ENCODE measurements around the gene CCR9. TPM values are rescaled to one million over a fixed set of nuclear protein-coding genes. Genes with fewer than 3 reads are reported as not detected.

The CCR9 gene
- total RNA-seq, 1 donor from 2014 or later = not detected

GRCh38 chr3:45938864-45939263 lies 52.5 kb downstream of the CCR9 start:
- DNase-seq = peak; percentile 95

GRCh38 chr3:45939341-45939771 lies 53.0 kb downstream of the CCR9 start:
- DNase-seq = no peak

GRCh38 chr3:45940004-45940780 lies 53.8 kb downstream of the CCR9 start:
- DNase-seq = no peak

GRCh38 chr3:45940781-45941365 lies 54.5 kb downstream of the CCR9 start:
- DNase-seq = no peak

- DNase-seq = peak; percentile 55
These were observed 55.9 kb downstream of the CCR9 start for GRCh38 chr3:45942051-45942825.

- no peak for DNase-seq
These were observed 57.0 kb downstream of the CCR9 start, which contains the start of gene CXCR6 for GRCh38 chr3:45943207-45943846. Gene CXCR6 (plus strand): TSS chr3:45943464. CDS start chr3:45946482, 3,018 bp downstream.

GRCh38 chr3:45944830-45945620 lies 58.7 kb downstream of the CCR9 start:
- no peak for DNase-seq

GRCh38 chr3:45946307-45946706 lies 60.0 kb downstream of the CCR9 start:
- no peak for DNase-seq

GRCh38 chr3:45946875-45947274 lies 60.5 kb downstream of the CCR9 start:
- no peak for DNase-seq

GRCh38 chr3:45947361-45947760 lies 61.0 kb downstream of the CCR9 start:
- DNase-seq = no peak

GRCh38 chr3:45948311-45948781 lies 62.0 kb downstream of the CCR9 start:
- no peak for DNase-seq

- no peak for DNase-seq
These were observed 62.5 kb downstream of the CCR9 start for GRCh38 chr3:45948881-45949280.

GRCh38 chr3:45949432-45949831 lies 63.1 kb downstream of the CCR9 start:
- no peak for DNase-seq

GRCh38 chr3:45950131-45950530 lies 63.8 kb downstream of the CCR9 start:
- DNase-seq = no peak

- no peak for DNase-seq
These were observed 64.6 kb downstream of the CCR9 start for GRCh38 chr3:45950686-45951600.

- DNase-seq = no peak
These were observed 65.6 kb downstream of the CCR9 start for GRCh38 chr3:45951946-45952345.

- DNase-seq = no peak
These were observed 66.1 kb downstream of the CCR9 start for GRCh38 chr3:45952456-45952855.
